OCI-LY7 (cell line): ENCODE measurements around the gene CDH23. TPM values are rescaled to one million over a fixed set of nuclear protein-coding genes. Genes with fewer than 3 reads are reported as not detected.

Experiments
- BruUV-seq: library from RNA; stranded (reverse); fragments of 400-500 nt; replicated peaks from 2 replicates; lab custom pipeline; 2021; lab: Mats Ljungman, UMichigan
- CTCF ChIA-PET: fragments of 300-600 bp; sonication (Branson Sonifier 250); formaldehyde crosslinking; loops from one replicate; lab custom pipeline; 2022; ENCODE audit warnings: antibody characterized with exemption; ENCODE audit not compliant: unreplicated experiment; lab: Charles Lee
- POLR2A ChIA-PET: fragments of 300-600 bp; sonication (Branson Sonifier 250); formaldehyde crosslinking; loops from one replicate; lab custom pipeline; 2022; ENCODE audit warnings: antibody characterized with exemption; lab: Charles Lee
- DNase-seq: peaks from one replicate; pipeline ENCODE4 v3.0.0-alpha.2; 2015; ENCODE audit warnings: low spot score
- H2AFZ ChIP-seq: fragments of 200-600 bp; sonication (generic), shearing (Covaris generic); 2 replicates; pipeline ENCODE4 v1.6.1; 2014; ENCODE audit warnings: mild to moderate bottlenecking, antibody characterized with exemption, low read length, moderate library complexity
- H3K27ac ChIP-seq: fragments of 200-600 bp; sonication (generic); 2 replicates; pipeline ENCODE4 v1.5.1; 2014; ENCODE audit warnings: mixed run types, low read depth, mild to moderate bottlenecking, moderate library complexity, low read length, inconsistent platforms; ENCODE audit not compliant: poor library complexity, severe bottlenecking
- H3K36me3 ChIP-seq: fragments of 200-600 bp; sonication (generic); 2 replicates; pipeline ENCODE4 v1.6.1; 2014; ENCODE audit warnings: mild to moderate bottlenecking, antibody characterized with exemption, low read length, moderate library complexity, mixed read lengths; ENCODE audit not compliant: insufficient read depth
- H3K4me1 ChIP-seq: fragments of 200-600 bp; sonication (generic); 2 replicates; pipeline ENCODE4 v1.5.1; 2014; ENCODE audit warnings: mild to moderate bottlenecking, low read length; ENCODE audit not compliant: insufficient read depth, poor library complexity, severe bottlenecking
- H3K4me2 ChIP-seq: fragments of 200-600 bp; sonication (generic); 2 replicates; pipeline ENCODE4 v1.6.1; 2014; ENCODE audit warnings: mild to moderate bottlenecking, low read length
- H3K4me3 ChIP-seq: fragments of 200-600 bp; sonication (generic); 2 replicates; pipeline ENCODE4 v1.5.1; 2014; ENCODE audit warnings: mild to moderate bottlenecking, low read depth, low read length; ENCODE audit not compliant: poor library complexity, severe bottlenecking
- H3K79me2 ChIP-seq: fragments of 200-600 bp; sonication (generic); 2 replicates; pipeline ENCODE4 v1.6.1; 2016; ENCODE audit warnings: low read depth, mild to moderate bottlenecking, low read length, moderate library complexity, mixed read lengths; ENCODE audit not compliant: insufficient read depth
- H3K9me2 ChIP-seq: fragments of 200-600 bp; sonication (generic); 2 replicates; pipeline ENCODE4 v1.6.1; 2016; ENCODE audit warnings: mild to moderate bottlenecking, low read length, mixed read lengths; ENCODE audit not compliant: insufficient read depth
- H3K9me3 ChIP-seq: fragments of 200-600 bp; sonication (generic); 2 replicates; pipeline ENCODE4 v1.6.1; 2014; ENCODE audit warnings: mild to moderate bottlenecking, mixed run types, low read length, mixed read lengths
- H4K20me1 ChIP-seq: fragments of 200-600 bp; sonication (generic); 2 replicates; pipeline ENCODE4 v1.6.1; 2014; ENCODE audit warnings: mild to moderate bottlenecking, antibody characterized with exemption, low read length, moderate library complexity, mixed read lengths; ENCODE audit not compliant: insufficient read depth
- CTCF ChIP-seq: fragments of 200-600 bp; sonication (generic); conservative IDR thresholded peaks from 2 replicates; pipeline ENCODE4 v1.5.1; 2014; ENCODE audit warnings: mild to moderate bottlenecking, antibody characterized with exemption, low read length, moderate library complexity, mixed read lengths
- EZH2phosphoT487 ChIP-seq: fragments of 200-600 bp; sonication (generic); IDR thresholded peaks from 2 replicates; pipeline ENCODE4 v1.6.1; 2018; ENCODE audit warnings: low read depth, borderline replicate concordance, mild to moderate bottlenecking, mixed run types, antibody characterized with exemption, low read length, moderate library complexity, mixed read lengths
- intact Hi-C: fragments of 100-400 bp; cut with micrococcal nuclease; formaldehyde crosslinking; loops from one replicate; pipeline ENCODE4 v1.10.0; 2022; ENCODE audit not compliant: unreplicated experiment
- total RNA-seq, 2 experiments: library from RNA; depleted of rRNA in 1 of 2; stranded (reverse); fragments of >200 nt in 1 of 2; shearing (Covaris generic) in 1 of 2; gene quantifications; 2 replicates each; pipeline ENCODE4 v1.2.3, GENCODE V29; 2014 to 2022

Gene CDH23
- total RNA-seq, 2 experiments from 2014 or later, result 0.92 to 9.9 TPM

GRCh38 chr10:71584902-71585563 is 188.3 kb downstream of the CDH23 start:
- POLR2A ChIA-PET, result no interaction called here
- H3K27ac ChIP-seq, result no peak overlapping the region
- H3K4me1 ChIP-seq, result no peaks in the 10 kb centered on the region
- no peaks in the 10 kb centered on the region for H3K9me2 ChIP-seq
- TF ChIP-seq EZH2phosphoT487 (no peak), CTCF (no peak)
- no peaks in the 10 kb centered on the region for H3K79me2 ChIP-seq
- H3K9me3 ChIP-seq, result no peaks in the 10 kb centered on the region
- no peaks in the 10 kb centered on the region for H4K20me1 ChIP-seq
- no peak for DNase-seq
- no TSS peak for BruUV-seq
- no peak overlapping the region for H3K4me3 ChIP-seq
- no peak overlapping the region for H2AFZ ChIP-seq
- intact Hi-C loops, result no loop called here
- H3K4me2 ChIP-seq, result no peak overlapping the region
- CTCF ChIA-PET, result no interaction called here
- H3K36me3 ChIP-seq, result no peaks in the 10 kb centered on the region

- Histone ChIP-seq H3K79me2 (no peaks in the 10 kb centered on the region), H3K4me3 (no peak overlapping the region), H3K36me3 (no peaks in the 10 kb centered on the region), H2AFZ (no peak overlapping the region), H3K9me3 (no peaks in the 10 kb centered on the region), H3K4me1 (no peaks in the 10 kb centered on the region), H3K4me2 (no peak overlapping the region), H4K20me1 (no peaks in the 10 kb centered on the region), H3K27ac (no peak overlapping the region), H3K9me2 (no peaks in the 10 kb centered on the region)
- TF ChIP-seq CTCF, result no peak
- no peak for TF ChIP-seq EZH2phosphoT487
- POLR2A ChIA-PET, result no interaction called here
- intact Hi-C loops, result no loop called here
- CTCF ChIA-PET, result interaction anchor here (0.6 kb wide), 1 partner anchor 276 kb away, joined by 3 read pairs; no protein-coding TSS in a partner anchor
- DNase-seq, result no peak
- BruUV-seq, result no TSS peak
Observed at GRCh38 chr10:71585564-71586290, 189.0 kb downstream of the CDH23 start.
